Mucosa of rectum (tissue), 2 donors: ENCODE measurements around the gene OR51I2.

Experiments used
- H3K27ac ChIP-seq, 2 donors: one replicate each; pipeline ENCODE4 v1.7.0; 2013; ENCODE audit warnings: inconsistent platforms in 2 of 2, low read depth in 2 of 2, low read length in 2 of 2
- H3K27me3 ChIP-seq, 2 donors: one replicate each; pipeline ENCODE4 v1.7.0; 2013; ENCODE audit warnings: low read length in 2 of 2; ENCODE audit not compliant: control insufficient read depth in 2 of 2, insufficient read depth in 2 of 2
- H3K36me3 ChIP-seq, 2 donors: one replicate each; pipeline ENCODE4 v1.7.0; 2013; ENCODE audit warnings: low read length in 2 of 2; ENCODE audit not compliant: control insufficient read depth in 2 of 2, insufficient read depth in 2 of 2
- H3K4me1 ChIP-seq, 2 donors: one replicate each; pipeline ENCODE4 v1.7.0; 2013; ENCODE audit warnings: low read length in 2 of 2, mild to moderate bottlenecking in 1 of 2; ENCODE audit not compliant: control insufficient read depth in 2 of 2, insufficient read depth in 2 of 2
- H3K4me3 ChIP-seq, 2 donors: one replicate each; pipeline ENCODE4 v1.7.0; 2013; ENCODE audit warnings: low read length in 2 of 2
- H3K9ac ChIP-seq, 2 donors: one replicate each; pipeline ENCODE4 v1.7.0; 2013; ENCODE audit warnings: low read length in 2 of 2, low read depth in 1 of 2, mild to moderate bottlenecking in 1 of 2
- H3K9me3 ChIP-seq, 2 donors: one replicate each; pipeline ENCODE4 v1.7.0; 2013; ENCODE audit warnings: low read length in 2 of 2; ENCODE audit not compliant: control insufficient read depth in 2 of 2
- donor health status: healthy.
- donor health status: Normal muscosa, but diverticular disease.

The OR51I2 gene

GRCh38 chr11:5473921-5474320, 24.8 kb downstream of the OR51I2 start:
- H3K27me3 ChIP-seq = no peaks in the 10 kb centered on the region
- H3K36me3 ChIP-seq = no peaks in the 10 kb centered on the region
- H3K9me3 ChIP-seq = no peaks in the 10 kb centered on the region
- no peaks in the 10 kb centered on the region for H3K4me1 ChIP-seq
- no peak overlapping the region for H3K9ac ChIP-seq
- H3K27ac ChIP-seq = no peak overlapping the region
- H3K4me3 ChIP-seq = no peak overlapping the region

DNA sequence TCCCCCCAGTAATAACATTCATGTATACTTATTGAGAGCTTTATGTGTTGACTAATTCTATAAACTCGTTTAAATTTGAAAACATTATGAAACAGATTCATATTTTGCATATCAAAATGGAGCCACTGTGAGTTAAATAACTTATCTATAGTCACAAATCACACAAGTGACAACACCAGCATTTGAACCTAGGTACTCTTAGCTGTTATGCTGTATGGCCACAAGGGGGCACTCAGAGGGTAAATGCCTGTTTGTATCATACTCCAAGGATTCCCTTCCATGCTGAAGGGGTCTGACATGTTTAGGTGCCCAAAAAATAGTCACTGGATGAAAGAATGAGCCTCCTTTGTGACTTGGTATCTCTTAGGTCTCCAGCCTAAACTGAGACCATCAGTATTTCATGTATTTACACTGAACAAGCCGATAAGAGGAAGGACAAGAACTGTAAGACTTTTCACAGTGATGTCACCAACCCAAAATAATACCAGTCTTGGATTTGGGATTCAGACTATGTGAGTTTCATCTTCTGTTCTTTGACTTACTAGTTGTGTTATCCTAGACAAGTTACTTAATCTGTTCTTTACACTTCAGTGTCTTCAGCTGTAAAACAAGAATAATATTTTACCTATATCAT, 27.2 kb downstream of the OR51I2 start:
- no peak overlapping the region for H3K27ac ChIP-seq
- no peak overlapping the region for H3K9ac ChIP-seq
- H3K27me3 ChIP-seq = no peaks in the 10 kb centered on the region
- no peaks in the 10 kb centered on the region for H3K36me3 ChIP-seq
- H3K4me1 ChIP-seq = no peaks in the 10 kb centered on the region
- no peak overlapping the region for H3K4me3 ChIP-seq
- no peaks in the 10 kb centered on the region for H3K9me3 ChIP-seq

- Histone ChIP-seq H3K36me3 (no peaks in the 10 kb centered on the region), H3K9ac (no peak overlapping the region), H3K27me3 (no peaks in the 10 kb centered on the region), H3K9me3 (no peaks in the 10 kb centered on the region), H3K4me3 (no peak overlapping the region), H3K27ac (no peak overlapping the region), H3K4me1 (no peaks in the 10 kb centered on the region)
Observed at GRCh38 chr11:5486003-5486402, 36.9 kb downstream of the OR51I2 start.

- H3K9me3 ChIP-seq = no peaks in the 10 kb centered on the region
- H3K36me3 ChIP-seq = no peaks in the 10 kb centered on the region
- no peak overlapping the region for H3K4me3 ChIP-seq
- H3K9ac ChIP-seq = no peak overlapping the region
- H3K27ac ChIP-seq = no peak overlapping the region
- no peaks in the 10 kb centered on the region for H3K4me1 ChIP-seq
- H3K27me3 ChIP-seq = no peaks in the 10 kb centered on the region
Observed at GRCh38 chr11:5486421-5486820, 37.3 kb downstream of the OR51I2 start.

DNA sequence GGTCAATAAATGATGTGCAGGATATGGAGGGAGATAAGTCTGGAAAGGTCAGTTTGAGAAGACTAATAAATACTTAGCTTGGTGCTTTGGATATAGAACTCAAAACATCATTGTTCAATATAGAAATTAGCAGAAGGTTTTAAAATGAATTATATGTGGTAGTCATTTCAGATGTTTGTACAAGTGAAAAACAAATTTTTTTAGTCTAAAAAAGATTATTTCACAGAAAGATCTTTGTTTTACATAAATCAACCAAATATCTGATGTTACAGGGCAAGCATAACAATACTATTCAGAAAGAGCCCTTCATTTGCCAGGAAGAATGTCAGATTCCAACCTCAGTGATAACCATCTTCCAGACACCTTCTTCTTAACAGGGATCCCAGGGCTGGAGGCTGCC, 39.3 kb downstream of the OR51I2 start, which contains the start of gene OR52D1:
TSS of gene OR52D1 (plus strand) at position 301 of the 400 bp plus-strand sequence. CDS start at position 323, 22 bp downstream.
- Histone ChIP-seq H3K27me3 (no peaks in the 10 kb centered on the region), H3K9me3 (no peaks in the 10 kb centered on the region), H3K36me3 (no peaks in the 10 kb centered on the region), H3K4me3 (no peak within 1 kb of the TSS), H3K4me1 (no peaks in the 10 kb centered on the region), H3K27ac (no peak within 1 kb of the TSS), H3K9ac (no peak within 1 kb of the TSS)

DNA sequence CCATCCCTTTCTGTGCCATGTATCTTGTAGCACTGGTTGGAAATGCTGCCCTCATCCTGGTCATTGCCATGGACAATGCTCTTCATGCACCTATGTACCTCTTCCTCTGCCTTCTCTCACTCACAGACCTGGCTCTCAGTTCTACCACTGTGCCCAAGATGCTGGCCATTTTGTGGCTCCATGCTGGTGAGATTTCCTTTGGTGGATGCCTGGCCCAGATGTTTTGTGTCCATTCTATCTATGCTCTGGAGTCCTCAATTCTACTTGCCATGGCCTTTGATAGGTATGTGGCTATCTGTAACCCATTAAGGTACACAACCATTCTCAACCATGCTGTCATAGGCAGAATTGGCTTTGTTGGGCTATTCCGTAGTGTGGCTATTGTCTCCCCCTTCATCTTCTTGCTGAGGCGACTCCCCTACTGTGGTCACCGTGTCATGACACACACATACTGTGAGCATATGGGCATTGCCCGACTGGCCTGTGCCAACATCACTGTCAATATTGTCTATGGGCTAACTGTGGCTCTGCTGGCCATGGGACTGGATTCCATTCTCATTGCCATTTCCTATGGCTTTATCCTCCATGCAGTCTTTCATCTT, 39.8 kb downstream of the OR51I2 start:
- H3K9me3 ChIP-seq = no peaks in the 10 kb centered on the region
- no peak overlapping the region for H3K9ac ChIP-seq
- no peak overlapping the region for H3K27ac ChIP-seq
- H3K27me3 ChIP-seq = no peaks in the 10 kb centered on the region
- H3K36me3 ChIP-seq = no peaks in the 10 kb centered on the region
- H3K4me3 ChIP-seq = no peak overlapping the region
- no peaks in the 10 kb centered on the region for H3K4me1 ChIP-seq

GRCh38 chr11:5489576-5490357, 40.6 kb downstream of the OR51I2 start:
- Histone ChIP-seq H3K4me3 (no peak overlapping the region), H3K9ac (no peak overlapping the region), H3K27me3 (no peaks in the 10 kb centered on the region), H3K36me3 (no peaks in the 10 kb centered on the region), H3K4me1 (no peaks in the 10 kb centered on the region), H3K27ac (no peak overlapping the region), H3K9me3 (no peaks in the 10 kb centered on the region)

DNA sequence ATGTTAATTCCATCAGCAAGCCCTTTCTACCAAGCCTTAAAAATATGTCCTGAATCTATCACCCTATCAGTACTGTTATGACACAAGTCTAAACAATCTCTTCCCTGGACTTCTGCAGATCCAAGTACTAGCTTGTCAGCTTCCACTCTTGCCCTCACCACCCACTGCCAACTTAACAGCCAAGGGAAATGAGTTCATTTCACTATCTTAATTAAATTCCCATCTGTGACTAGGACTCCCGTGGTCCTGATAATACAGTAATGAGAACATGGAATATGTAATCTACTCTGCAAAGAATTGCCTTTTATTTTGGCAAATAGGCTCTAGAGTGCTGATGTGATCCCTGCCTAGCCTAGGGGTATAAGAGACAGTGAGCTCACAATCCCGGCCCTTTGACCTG, 50.5 kb downstream of the OR51I2 start:
- no peaks in the 10 kb centered on the region for H3K4me1 ChIP-seq
- no peaks in the 10 kb centered on the region for H3K36me3 ChIP-seq

GRCh38 chr11:5500393-5500801, 51.3 kb downstream of the OR51I2 start:
- Histone ChIP-seq H3K27ac (no peak overlapping the region), H3K36me3 (no peaks in the 10 kb centered on the region), H3K9me3 (no peaks in the 10 kb centered on the region), H3K9ac (no peak overlapping the region), H3K4me3 (no peak overlapping the region), H3K27me3 (no peaks in the 10 kb centered on the region), H3K4me1 (no peaks in the 10 kb centered on the region)

More for the DNA sequence above, 50.5 kb downstream of the OR51I2 start:
- Histone ChIP-seq H3K27ac (no peak overlapping the region), H3K9ac (no peak overlapping the region), H3K4me3 (no peak overlapping the region), H3K9me3 (no peaks in the 10 kb centered on the region), H3K27me3 (no peaks in the 10 kb centered on the region)

- no peaks in the 10 kb centered on the region for H3K36me3 ChIP-seq
- no peaks in the 10 kb centered on the region for H3K27me3 ChIP-seq
- no peak overlapping the region for H3K9ac ChIP-seq
- no peak overlapping the region for H3K4me3 ChIP-seq
- no peaks in the 10 kb centered on the region for H3K4me1 ChIP-seq
- H3K9me3 ChIP-seq = no peaks in the 10 kb centered on the region
- H3K27ac ChIP-seq = no peak overlapping the region
Observed at GRCh38 chr11:5504403-5504921, 55.3 kb downstream of the OR51I2 start.
